Fibroblast of lung (primary cell): ENCODE measurements around the gene XXYLT1. TPM values are rescaled to one million over a fixed set of nuclear protein-coding genes. Genes with fewer than 3 reads are reported as not detected.

ENCODE experiments used
- DNase-seq, 2 donors: peaks; one replicate each; pipeline versions ENCODE4 v3.0.0 to v3.0.0-alpha.2; 2010; ENCODE audit warnings: low read depth in 2 of 2
- H2AFZ ChIP-seq: 2 replicates; pipeline ENCODE4 v1.5.1; 2012; ENCODE audit warnings: low read length, control low read depth, inconsistent platforms
- H3K27ac ChIP-seq: 2 replicates; pipeline ENCODE4 v1.5.1; 2011; ENCODE audit warnings: low read length, control low read depth; ENCODE audit not compliant: insufficient read depth
- H3K27me3 ChIP-seq: 2 replicates; pipeline ENCODE4 v1.5.1; 2011; ENCODE audit warnings: mild to moderate bottlenecking, low read length; ENCODE audit not compliant: control insufficient read depth, insufficient read depth
- H3K36me3 ChIP-seq: 2 replicates; pipeline ENCODE4 v1.5.1; 2011; ENCODE audit warnings: low read length; ENCODE audit not compliant: control insufficient read depth, insufficient read depth
- H3K4me1 ChIP-seq: 2 replicates; pipeline ENCODE4 v1.5.1; 2011; ENCODE audit warnings: low read length; ENCODE audit not compliant: control insufficient read depth, insufficient read depth; ENCODE audit errors: extremely low read depth
- H3K4me2 ChIP-seq: 2 replicates; pipeline ENCODE4 v1.5.1; 2011; ENCODE audit warnings: low read length, control low read depth; ENCODE audit not compliant: insufficient read depth; ENCODE audit errors: extremely low read depth
- H3K4me3 ChIP-seq, 4 experiments: fragments of 200-600 bp in 1 of 4; sonication (generic) in 1 of 4; replicated peaks in 1 of 4; 2 replicates each; pipeline ENCODE4 v1.5.1; 2011 to 2016; ENCODE audit warnings: low read length in 4 of 4, low read depth in 3 of 4, mild to moderate bottlenecking in 3 of 4, control low read depth in 2 of 4, inconsistent platforms in 1 of 4, mixed read lengths in 1 of 4; ENCODE audit not compliant: insufficient read depth in 1 of 4; ENCODE audit errors: control extremely low read depth in 1 of 4
- H3K79me2 ChIP-seq: 2 replicates; pipeline ENCODE4 v1.5.1; 2012; ENCODE audit warnings: mild to moderate bottlenecking, low read length, inconsistent platforms; ENCODE audit not compliant: control insufficient read depth, insufficient read depth
- H3K9ac ChIP-seq: 2 replicates; pipeline ENCODE4 v1.5.1; 2011; ENCODE audit warnings: mild to moderate bottlenecking, low read length, control low read depth; ENCODE audit not compliant: insufficient read depth
- H3K9me3 ChIP-seq: 2 replicates; pipeline ENCODE4 v1.5.1; 2012; ENCODE audit warnings: low read depth, low read length; ENCODE audit not compliant: control insufficient read depth, insufficient read depth
- H4K20me1 ChIP-seq: 2 replicates; pipeline ENCODE4 v1.5.1; 2011; ENCODE audit warnings: low read length; ENCODE audit not compliant: control insufficient read depth, insufficient read depth; ENCODE audit errors: extremely low read depth
- EZH2 ChIP-seq: IDR thresholded peaks from 2 replicates; pipeline ENCODE4 v1.5.1; 2012; ENCODE audit warnings: low read length, control low read depth, mild to moderate bottlenecking; ENCODE audit errors: missing control alignments
- polyA plus RNA-seq, 2 donors: library from polyadenylated mRNA; depleted of rRNA in 1 of 2; stranded (reverse) in 1 of 2; unstranded in 1 of 2; fragments of >200 nt; gene quantifications; 2 replicates each; pipeline ENCODE4 v1.2.1, GENCODE V29; 2011 to 2012; ENCODE audit warnings: missing spikeins in 1 of 2
- total RNA-seq: library from RNA; depleted of rRNA; stranded (reverse); fragments of >200 nt; gene quantifications from 2 replicates; pipeline ENCODE4 v1.2.1, GENCODE V29; 2014
- TF ChIP-seq, protein P1 (sequence below), 2 donors: IDR thresholded peaks in 1 of 2; conservative IDR thresholded peaks in 1 of 2; 1 replicate in 1 of 2; 2 replicates in 1 of 2; pipeline ENCODE4 v1.5.1; 2011 to 2012; ENCODE audit warnings: low read length in 2 of 2, control low read depth in 1 of 2, inconsistent platforms in 1 of 2, low read depth in 1 of 2, mild to moderate bottlenecking in 1 of 2

XXYLT1 gene
- total and polyA plus RNA-seq, 2 donors (not counting 1 experiment from before 2014, with no cell fraction given) = 12.4 to 18.5 TPM

DNA sequence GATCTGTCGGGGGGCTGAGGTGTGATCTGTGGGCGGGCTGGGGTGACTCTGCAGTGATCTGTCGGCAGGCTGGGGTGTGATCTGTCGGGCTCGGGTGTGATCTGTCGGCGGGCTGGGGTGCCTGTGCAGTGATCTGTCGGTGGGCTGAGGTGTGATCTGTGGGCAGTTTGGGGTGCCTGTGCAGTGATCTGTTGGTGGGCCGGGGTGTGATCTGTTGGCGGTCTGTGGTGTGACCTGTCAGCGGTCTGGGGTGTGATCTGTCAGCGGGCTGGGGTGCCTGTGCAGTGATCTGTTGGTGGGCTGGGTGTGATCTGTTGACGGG is 205.1 kb downstream of the XXYLT1 start:
- Histone ChIP-seq H3K4me2 (no peak overlapping the region), H3K9me3 (no peaks in the 10 kb centered on the region), H4K20me1 (no peaks in the 10 kb centered on the region), H3K27ac (no peak overlapping the region), H3K27me3 (no peaks in the 10 kb centered on the region), H3K9ac (no peak overlapping the region), H3K36me3 (no peaks in the 10 kb centered on the region), H3K4me1 (no peaks in the 10 kb centered on the region), H3K79me2 (no peaks in the 10 kb centered on the region), H2AFZ (no peak overlapping the region), H3K4me3 (no peak overlapping the region)
- TF ChIP-seq, protein P1, sequence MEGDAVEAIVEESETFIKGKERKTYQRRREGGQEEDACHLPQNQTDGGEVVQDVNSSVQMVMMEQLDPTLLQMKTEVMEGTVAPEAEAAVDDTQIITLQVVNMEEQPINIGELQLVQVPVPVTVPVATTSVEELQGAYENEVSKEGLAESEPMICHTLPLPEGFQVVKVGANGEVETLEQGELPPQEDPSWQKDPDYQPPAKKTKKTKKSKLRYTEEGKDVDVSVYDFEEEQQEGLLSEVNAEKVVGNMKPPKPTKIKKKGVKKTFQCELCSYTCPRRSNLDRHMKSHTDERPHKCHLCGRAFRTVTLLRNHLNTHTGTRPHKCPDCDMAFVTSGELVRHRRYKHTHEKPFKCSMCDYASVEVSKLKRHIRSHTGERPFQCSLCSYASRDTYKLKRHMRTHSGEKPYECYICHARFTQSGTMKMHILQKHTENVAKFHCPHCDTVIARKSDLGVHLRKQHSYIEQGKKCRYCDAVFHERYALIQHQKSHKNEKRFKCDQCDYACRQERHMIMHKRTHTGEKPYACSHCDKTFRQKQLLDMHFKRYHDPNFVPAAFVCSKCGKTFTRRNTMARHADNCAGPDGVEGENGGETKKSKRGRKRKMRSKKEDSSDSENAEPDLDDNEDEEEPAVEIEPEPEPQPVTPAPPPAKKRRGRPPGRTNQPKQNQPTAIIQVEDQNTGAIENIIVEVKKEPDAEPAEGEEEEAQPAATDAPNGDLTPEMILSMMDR (conservative IDR thresholded peaks at IDR 0.05 in 1 of 2, IDR thresholded peaks at IDR 0.05 in 1 of 2; ENCODE audit: low read depth in 1 of 2, low read length in 2 of 2) = no peak
- TF ChIP-seq EZH2 = no peak
- no peak for DNase-seq

DNA sequence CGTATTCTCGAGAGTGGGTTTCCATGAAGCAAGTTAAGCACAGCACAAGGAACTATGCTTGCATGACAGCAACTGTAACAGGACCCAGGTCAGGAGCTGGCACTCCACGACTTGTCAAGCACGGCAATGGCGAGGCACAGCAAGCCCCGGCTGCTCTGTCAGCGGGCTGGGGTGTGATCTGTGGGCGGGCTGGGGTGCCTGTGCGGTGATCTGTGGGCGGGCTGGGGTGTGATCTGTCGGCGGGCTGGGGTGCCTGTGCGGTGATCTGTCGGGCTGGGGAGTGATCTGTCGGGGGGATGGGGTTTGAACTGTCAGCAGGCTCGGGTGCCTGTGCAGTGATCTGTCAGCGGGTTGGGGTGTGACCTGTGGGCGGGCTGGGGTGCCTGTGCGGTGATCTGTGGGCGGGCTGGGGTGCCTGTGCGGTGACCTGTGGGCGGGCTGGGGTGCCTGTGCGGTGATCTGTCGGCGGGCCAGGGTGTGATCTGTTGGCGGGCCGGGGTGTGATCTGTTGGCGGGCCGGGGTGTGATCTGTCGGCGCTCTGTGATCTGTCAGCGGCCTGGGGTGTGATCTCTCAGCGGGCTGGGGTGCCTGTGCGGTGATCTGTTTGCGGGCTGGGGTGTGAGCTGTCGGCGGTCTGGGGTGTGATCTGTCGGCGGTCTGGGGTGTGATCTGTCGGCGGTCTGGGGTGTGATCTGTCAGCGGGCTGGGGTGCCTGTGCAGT is 205.7 kb downstream of the XXYLT1 start:
- Histone ChIP-seq H2AFZ (no peak overlapping the region), H3K4me1 (no peaks in the 10 kb centered on the region), H3K9ac (no peak overlapping the region), H3K36me3 (no peaks in the 10 kb centered on the region), H3K27ac (no peak overlapping the region), H4K20me1 (no peaks in the 10 kb centered on the region), H3K4me3 (no peak overlapping the region), H3K9me3 (no peaks in the 10 kb centered on the region), H3K27me3 (no peaks in the 10 kb centered on the region), H3K79me2 (no peaks in the 10 kb centered on the region), H3K4me2 (no peak overlapping the region)
- TF ChIP-seq EZH2 = no peak
- TF ChIP-seq, protein P1 (conservative IDR thresholded peaks at IDR 0.05 in 1 of 2, IDR thresholded peaks at IDR 0.05 in 1 of 2; ENCODE audit: low read depth in 1 of 2, low read length in 2 of 2) = no peak
- no peak for DNase-seq

DNA sequence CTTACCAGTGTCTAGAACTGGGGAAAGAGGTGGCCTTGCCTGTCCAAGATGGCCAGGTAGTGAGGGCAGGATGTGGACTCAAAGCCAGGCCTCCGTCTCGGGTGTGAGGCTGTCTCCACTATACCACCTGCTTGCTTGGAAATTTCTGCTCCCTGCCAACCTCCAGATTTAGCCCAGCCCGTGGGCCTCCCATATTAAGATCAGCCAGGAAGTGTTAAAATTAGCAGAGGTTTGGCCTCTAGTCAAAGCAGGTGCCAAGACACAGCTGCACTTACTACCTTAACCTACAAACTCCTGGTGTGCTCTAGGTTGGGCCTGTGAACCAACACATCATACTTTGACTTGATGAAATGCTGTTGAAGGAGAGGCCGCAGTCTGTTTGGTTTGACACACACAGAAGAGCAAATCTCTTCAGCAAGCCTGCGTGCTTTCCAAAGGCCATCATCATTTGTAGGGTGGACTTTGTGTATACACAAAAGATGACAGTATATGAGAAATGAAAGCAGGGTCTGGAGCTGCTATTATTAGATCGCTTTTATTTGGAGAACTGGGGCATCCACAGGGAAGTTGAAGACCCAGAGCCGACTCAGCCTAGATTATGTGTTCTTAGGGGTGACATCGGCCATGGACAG is 206.5 kb downstream of the XXYLT1 start:
- H3K36me3 ChIP-seq = no peaks in the 10 kb centered on the region
- TF ChIP-seq, protein P1 (conservative IDR thresholded peaks at IDR 0.05 in 1 of 2, IDR thresholded peaks at IDR 0.05 in 1 of 2; ENCODE audit: low read depth in 1 of 2, low read length in 2 of 2) = no peak
- no peak for TF ChIP-seq EZH2
- DNase-seq = peak in 1 of 2 donors; percentile 9
- no peaks in the 10 kb centered on the region for H3K27me3 ChIP-seq
- no peaks in the 10 kb centered on the region for H3K9me3 ChIP-seq
- H4K20me1 ChIP-seq = no peaks in the 10 kb centered on the region
- H3K27ac ChIP-seq = no peak overlapping the region
- no peak overlapping the region for H3K4me2 ChIP-seq
- H3K4me1 ChIP-seq = no peaks in the 10 kb centered on the region
- H2AFZ ChIP-seq = no peak overlapping the region
- H3K79me2 ChIP-seq = no peaks in the 10 kb centered on the region
- H3K9ac ChIP-seq = no peak overlapping the region
- no peak overlapping the region for H3K4me3 ChIP-seq
